GM19468 (cell line): ENCODE results near the gene EPB42.
"Not testable (repeated sequence)": the region's sequence is repeated elsewhere in the genome, so short reads cannot be mapped to it uniquely, and the experiment has no call there.

ENCODE experiments used
- ATAC-seq: cut with Tn5 transposase; IDR thresholded peaks from one replicate; pipeline ENCODE4 v1.9.1; 2021; ENCODE audit warnings: mild to moderate bottlenecking, moderate library complexity, moderate number of reproducible peaks; ENCODE audit not compliant: unreplicated experiment; ENCODE audit errors: extremely low read depth

Gene EPB42

DNA sequence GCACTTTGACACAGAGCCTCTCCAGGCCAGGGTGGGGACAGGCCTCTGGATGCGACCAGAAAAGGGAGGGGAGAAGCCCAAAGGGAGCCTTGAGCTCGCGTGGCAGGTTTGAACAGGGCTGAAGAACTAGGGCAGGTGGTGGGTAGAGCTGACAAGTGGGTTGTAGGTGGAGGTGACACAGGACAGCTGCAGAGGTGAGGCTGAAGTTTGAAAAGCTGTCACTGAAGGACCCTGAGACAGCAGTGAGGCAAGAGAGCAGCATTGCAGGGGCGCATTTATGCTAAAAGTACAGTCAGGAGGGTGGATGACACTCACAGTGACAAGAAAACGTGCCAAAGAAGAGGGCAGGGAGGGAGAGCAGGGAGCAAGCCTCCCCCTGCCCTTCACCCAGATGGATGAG, 21.8 kb upstream of the EPB42 start:
- ATAC-seq: no peak

GRCh38 chr15:43241100-43241499, 20.3 kb upstream of the EPB42 start:
- ATAC-seq: no peak

DNA sequence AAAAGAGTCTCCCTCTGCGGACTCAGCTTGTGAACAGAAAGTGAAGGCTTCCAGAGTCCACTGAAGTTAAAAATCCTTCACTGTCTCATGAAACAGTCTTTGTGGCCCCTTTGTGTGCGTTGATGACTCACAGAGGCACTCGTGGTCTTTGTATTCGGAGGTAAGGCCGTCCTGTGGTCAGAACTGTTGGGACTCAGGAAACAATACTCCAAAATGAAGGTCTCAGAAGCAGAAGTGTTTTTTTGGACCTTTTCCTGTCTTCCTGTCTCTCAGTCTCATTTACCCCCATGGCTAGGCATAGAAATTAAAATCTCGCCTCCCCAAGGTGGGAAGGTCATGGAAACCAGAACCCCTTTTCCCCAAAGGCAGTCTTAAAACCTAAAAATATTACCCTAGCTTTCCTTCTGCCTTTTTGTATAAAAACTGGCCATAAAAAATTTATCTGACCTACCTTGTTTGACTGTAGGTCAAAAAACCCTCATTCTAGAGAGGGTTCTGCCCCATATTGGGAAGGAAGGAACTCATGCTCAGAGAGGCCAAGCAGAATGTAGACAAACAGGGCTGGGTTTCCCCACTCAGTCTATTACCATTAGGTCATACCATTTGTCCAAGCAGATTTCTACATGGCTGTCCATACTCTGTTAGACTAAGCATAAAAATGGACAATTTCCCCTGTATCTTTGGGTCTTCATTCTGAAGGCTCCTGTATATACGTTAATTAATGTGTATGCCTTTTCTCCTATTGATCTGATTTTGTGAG, 19.1 kb upstream of the EPB42 start:
- no peak for ATAC-seq

DNA sequence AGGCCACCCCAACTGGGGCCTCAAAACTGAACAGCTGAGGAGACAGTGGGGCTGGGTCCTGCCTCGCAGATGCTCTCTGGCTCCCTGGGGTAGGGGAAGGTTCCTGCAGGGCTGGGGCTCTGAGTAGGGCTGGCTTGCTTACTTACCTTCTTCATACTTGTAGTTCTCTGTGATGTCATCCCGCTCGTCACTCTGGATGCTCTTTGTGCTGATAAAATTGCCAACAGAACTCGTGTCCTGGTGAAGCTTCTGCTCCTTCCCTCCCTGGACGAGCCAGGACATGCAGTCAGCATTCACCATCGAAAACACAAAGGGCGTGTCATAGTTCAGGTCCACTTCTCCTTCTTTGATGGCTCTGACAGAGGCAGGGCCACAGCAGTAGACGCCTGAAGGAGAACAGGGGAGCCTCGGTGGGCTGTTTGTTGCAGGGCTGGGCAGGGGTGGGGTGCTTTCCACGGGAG, 17.9 kb upstream of the EPB42 start:
- ATAC-seq: no peak

DNA sequence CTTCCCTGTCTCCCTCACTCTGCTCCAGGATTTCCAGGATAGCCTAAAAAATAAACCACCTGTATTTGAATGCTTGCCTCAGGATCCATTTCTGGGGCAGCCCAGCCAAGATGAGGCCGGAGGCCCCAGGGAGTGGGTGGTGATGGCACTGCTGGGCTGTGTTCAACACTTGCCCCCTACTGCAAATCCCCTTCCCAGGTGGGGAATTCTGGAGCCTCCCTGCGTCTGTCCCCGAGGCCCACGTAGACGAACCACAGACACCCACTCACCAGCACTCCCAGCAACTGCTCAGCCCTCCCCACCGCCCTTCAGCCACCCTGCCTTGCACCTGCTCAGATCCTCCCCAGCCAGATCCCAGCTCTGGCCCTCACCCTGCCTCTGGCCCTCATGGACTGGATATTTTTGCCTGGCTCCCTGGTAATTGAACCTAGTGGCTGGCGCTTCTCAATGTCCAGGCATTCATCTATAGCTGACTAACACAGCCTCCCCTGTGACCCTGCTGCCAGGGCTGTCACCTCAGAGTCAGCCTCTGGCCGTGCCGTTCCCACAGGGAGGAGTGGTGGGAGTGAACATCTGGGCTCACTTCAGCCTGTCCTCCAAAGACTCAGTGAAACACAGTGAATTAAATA, 17.1 kb upstream of the EPB42 start:
- no peak for ATAC-seq

DNA sequence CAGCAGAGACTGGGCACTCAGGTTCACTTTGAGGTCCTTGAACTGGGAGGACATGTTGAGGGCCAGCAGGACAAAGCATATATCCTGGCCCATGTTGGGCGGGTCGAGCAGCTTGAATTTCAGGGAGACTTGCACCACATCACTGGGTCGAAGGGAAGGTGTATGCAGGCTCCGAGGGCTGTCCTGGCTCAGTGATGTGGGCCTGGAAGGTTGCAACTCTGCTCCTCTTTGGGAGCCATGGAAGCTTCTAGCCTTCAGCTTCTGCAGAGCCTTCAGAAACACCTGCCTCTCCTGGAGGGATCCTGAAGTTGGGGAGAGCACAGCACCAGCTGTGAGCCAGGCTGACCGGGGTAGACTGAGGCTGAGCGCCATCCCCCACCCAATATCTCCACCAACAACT, 14.7 kb upstream of the EPB42 start:
- ATAC-seq: no peak

- ATAC-seq: no peak
Measured at GRCh38 chr15:43232289-43232874, 11.6 kb upstream of the EPB42 start.

DNA sequence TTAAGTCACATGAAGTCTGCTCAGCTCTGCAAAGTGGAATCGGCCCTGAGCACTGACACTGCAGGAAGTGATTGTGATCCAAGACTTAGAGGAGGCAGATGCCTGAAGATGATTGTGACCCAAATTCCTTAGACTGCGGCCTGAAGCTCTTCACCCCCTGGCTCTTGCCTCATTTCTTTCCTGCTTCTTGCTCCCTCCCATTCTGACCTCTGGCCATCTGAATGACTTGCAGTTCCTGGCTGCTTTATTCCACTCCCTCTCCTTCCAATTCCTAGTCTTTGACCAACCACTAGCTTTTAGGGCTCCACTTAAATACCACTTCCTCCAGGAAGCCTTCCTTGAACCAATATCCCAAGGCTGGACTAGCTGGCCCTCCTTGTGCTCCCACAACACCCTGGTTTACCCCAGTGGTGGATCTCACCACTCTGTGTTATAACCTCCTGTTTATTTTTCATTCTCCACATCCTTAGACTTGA, 9.9 kb upstream of the EPB42 start:
- no peak for ATAC-seq

GRCh38 chr15:43229977-43230376, 9.2 kb upstream of the EPB42 start:
- ATAC-seq: no peak

DNA sequence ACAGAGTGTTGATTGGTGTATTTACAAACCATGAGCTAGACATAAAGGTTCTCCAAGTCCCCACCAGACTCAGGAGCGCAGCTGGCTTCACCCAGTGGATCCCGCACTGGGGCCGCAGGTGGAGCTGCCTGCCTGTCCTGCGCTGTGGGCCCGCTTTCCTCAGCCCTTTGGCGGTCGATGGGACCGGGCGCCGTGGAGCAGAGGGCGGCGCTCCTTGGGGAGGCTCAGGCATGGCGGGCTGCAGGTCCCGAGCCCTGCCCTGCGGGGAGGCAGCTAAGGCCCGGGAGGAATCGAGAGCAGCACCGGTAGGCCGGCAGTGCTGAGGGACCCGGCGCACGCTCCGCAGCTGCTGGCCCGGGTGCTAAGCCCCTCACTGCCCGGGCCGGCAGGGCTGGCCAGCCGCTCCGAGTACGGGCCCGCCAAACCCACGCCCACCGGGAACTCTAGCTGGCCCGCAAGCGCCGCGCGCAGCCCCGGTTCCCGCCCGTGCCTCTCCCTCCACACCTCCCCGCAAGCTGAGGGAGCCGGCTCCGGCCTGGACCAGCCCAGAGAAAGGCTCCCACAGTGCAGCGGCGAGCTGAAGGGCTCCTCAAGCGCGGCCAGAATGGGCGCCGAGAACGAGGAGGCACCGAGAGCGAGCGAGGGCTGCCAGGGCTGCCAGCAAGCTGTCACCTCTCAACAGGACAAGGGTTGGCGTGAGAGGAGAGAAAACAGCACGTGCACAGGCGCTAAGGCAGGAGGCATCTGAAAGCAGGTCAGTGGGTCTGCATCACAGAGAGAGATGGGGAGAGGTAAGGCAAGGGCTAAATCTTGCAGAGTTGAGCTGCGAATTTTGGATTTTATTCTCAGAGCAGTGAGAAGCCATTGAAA, 5.9 kb upstream of the EPB42 start:
- no peak for ATAC-seq

- not testable (repeated sequence) for ATAC-seq
Measured at GRCh38 chr15:43225950-43226255, 5.1 kb upstream of the EPB42 start.

GRCh38 chr15:43225201-43225949, 4.6 kb upstream of the EPB42 start:
- no peak for ATAC-seq

- no peak for ATAC-seq
Measured at GRCh38 chr15:43221422-43221821, 604 bp upstream of the EPB42 start.

GRCh38 chr15:43219929-43220928, 589 bp downstream of the EPB42 start:
- no peak for ATAC-seq

DNA sequence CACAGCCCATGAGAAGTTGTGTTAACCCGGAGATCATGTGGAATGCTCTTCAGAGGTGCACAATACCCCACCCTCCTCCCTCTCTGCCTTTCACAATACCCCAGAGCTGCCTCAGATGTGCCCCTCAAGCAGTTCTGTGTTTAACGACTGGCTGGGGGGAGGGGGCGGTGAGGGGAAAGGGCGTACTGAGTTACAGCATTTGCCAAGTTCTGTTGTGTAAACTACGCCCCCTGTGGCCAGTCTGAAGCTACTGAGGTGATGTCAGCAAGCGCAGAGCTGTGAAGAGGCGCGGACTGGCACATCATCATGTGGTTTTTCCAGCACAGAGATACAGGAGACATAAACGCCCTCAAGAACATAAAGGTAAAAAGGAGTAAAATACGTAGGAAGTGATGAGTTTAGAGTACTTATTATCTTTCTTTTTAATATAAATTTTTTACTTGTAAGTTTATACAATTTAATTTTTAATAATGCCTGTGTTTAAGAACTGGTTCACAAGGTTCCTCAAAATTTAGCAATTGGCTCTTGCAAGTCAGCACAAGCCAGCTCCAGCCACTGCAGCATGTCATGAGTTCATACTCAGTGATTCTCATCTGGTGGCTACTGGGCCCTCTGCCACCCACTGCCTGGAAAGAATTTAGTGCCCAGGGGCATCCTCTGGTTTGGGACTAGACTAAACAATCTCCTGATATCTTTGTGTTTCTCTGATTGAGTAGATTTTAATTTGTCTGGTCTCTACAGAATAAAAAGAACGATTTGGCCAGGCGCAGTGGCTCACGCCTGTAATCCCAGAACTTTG, 1.7 kb downstream of the EPB42 start:
- no peak for ATAC-seq

DNA sequence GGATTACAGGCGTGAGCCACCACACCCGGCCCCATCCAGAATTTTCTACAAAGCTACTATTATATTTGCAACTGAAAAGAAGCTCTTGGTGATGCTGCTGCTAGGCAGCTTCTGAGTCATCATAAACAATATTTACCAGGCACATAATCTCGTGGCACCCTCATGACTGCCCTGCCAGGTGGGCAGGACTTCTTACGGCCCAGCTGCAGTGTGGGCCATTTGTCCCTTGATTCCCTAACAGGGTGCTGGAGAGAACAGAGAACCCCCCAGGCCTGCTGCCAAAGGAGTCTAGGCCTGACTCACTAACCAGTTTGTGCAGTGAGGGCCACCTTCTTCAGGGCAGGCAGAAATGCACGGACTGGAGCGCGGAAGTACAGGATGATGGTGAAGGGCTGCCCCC, 4.9 kb downstream of the EPB42 start:
- no peak for ATAC-seq

DNA sequence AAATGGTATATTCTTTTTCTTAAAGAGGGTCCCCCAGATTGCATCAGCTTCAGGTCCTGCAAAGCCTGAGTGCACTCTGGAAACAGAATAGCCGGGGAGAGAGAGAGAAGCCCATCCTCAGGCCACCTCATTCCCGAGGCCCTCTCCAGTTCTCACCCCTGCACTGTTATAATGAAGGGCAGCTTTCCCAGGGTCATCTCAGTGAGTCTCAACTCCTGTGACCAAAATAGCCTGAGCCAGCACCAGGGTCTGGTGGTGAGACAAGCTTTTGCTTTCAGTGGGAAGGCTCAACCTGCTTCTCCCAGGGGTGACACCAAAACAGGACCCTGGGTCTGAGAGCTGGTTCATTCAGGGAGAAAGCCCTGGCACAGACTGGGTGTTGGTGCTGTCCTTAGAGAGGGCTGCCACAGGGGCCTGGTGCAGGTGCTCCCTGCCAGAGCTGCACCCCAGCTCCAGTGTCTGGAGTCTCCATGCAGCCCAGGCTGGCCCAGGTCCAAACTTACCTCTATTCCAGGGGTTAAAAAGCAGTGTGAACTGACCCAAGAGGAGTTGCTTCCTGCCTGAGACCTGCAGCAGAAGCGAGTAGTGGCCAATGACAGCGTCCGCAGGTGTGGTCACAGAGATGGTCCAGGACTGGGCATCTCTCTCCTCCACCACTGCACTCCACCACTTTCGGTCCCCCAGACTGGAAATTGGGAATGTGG, 6.1 kb downstream of the EPB42 start:
- ATAC-seq: no peak
